Measurements from ENCODE around the gene PLA2G4B.

PLA2G4B gene

DNA sequence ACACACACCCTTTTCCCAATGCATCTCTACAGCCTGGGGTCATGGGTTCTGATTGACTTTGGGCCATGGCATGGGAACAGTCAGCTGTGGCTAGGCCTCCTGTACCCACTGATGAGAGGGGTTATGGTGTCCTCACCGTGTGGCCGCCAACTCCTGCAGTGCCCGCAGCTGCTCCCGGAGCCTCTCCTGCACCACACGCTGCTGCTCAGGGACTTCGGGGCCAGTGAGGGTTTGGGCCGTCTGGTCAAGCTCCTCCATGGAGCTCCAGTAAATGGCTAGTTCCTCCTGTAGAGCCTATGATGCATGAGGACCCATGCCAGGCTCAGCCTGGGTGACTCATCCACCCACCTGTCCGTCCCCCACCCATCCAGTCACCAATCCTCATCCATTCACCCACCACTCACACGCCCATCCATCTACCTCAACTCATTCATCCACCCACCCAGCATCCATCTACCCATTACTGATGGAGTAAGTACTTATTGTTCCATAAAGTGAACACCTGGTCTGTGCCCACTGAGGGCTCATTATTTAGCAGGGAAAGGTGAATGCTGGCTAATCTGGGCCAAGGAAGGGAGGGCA is 33.6 kb downstream of the PLA2G4B start:
- peak; percentile 44 for DNase-seq

DNA sequence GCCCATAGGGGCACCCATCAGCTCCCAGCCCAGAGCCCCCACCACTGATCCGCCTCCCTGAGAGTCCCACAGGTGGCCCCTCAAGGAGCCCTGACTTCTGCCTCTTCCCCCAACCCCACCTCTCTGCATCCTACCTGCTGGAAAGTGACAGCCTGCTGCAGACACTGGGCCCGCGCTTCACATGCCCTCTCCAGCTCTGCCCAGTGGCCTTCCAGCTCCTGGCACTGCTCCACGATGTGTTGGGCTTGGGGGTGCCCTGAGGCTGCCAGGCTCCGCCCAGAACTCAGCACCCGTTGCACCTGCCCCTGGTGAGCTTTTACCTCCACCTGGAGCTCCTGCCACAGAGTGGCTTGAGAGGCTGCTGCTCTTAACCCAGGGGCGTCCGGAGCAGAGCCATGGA is 35.1 kb downstream of the PLA2G4B start:
- peak; percentile 48 for DNase-seq

DNA sequence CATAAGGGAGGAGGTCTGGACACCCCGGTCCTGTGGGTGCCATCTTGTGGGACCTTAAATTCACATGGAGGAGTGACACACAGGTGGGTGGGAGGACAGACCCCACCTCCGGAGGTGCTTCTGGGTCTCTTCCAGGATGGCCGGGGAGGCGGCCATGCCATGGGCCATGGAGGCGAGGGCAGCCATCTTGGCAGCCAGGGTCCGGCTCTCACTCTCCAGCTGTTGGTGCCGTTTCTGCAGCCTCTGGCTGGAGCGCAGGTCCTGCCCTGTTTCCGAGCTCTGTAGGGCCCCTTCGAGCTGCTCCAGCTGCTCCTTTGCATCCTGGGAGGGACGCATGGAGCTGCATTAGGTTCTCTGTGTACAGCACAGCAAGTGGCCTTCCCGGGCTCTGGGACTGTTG is 36.1 kb downstream of the PLA2G4B start:
- no peak for DNase-seq

DNA sequence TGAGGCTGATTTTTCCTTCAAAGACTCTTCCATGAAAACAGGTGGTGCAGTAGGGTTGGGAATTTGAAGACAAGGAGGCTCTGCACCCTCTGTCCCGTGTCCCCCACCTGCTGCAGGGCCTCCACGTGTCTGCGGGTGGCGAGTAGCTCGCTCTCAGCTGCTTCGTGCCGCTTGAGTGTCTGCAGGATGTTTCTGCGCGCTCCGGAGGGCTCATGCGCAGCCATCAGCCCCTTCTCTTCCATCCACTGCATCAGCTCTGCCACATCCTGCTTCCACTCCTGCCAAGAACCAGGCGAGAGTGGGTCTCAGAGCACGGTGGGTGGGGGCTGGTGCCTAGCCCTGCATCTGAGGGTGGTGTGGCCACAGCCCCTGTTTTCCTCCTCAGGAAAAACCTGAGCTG is 37.4 kb downstream of the PLA2G4B start:
- DNase-seq: no peak

GRCh38 chr15:41876689-41877088 is 38.0 kb downstream of the PLA2G4B start:
- peak; percentile 74 for DNase-seq

GRCh38 chr15:41877631-41878354 is 39.1 kb downstream of the PLA2G4B start:
- peak; percentile 19 for DNase-seq

- no peak for DNase-seq
Observed at GRCh38 chr15:41878355-41878699, 39.7 kb downstream of the PLA2G4B start.

DNA sequence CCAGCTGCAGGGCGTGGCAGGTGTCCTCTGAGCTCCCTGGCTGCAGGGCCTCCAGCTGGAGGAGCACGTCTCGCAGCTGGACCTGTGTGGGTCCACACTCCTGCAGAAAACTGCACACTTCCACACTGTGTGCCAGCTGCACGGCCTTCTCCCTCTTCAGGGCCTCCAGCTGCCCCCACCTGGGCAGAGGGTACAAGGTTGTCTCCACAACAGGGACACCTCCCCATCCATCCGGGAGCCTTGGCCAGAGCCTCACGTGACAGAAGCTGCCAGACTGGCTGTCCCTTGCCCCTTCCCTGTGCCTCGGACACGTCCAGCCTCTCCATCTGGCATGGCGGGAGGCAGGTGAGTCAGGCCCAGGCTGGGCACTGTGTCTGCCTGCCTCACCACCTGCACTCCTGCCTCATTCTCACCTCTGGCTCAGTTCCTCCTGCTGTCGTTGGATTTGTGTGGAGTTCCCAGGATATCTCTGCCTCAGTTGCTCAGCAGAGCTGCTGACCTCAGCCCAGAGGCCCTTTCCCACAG is 40.7 kb downstream of the PLA2G4B start:
- DNase-seq: no peak

DNA sequence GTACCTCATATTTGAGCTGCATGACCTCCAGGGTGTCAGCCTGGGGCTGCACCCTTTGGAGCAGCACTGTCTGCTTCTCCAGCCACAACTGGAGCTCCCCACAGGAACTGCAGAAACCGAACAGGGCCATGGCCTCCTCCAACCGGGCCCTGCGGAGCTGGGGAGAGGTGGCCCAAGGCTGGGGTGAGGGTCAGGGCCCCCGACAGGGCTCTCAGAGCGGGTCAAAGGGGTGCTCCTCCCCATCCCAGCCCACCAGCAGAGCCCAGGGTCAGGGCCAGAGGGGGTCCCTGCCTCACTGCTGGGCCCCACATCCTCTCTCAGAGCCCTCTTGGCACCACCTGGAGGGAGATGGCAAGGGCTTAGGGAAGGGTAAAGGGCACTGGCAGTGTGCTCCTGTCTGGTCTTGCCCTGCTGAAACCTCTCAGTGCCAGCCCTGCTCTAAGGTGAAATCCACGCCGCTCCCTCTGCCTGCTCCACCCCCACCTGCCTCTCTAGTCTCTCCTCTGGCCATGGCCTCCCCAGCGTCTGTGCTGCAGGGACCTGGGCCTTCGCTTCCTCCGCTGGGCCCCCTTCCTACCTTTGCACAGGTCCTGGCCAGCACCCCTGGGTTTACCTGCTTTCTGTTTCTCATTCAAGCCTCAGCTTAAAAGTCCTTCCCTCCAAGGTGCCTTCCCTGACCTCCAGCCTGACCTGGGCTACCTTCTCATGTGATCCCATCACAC is 41.7 kb downstream of the PLA2G4B start:
- DNase-seq: no peak

DNA sequence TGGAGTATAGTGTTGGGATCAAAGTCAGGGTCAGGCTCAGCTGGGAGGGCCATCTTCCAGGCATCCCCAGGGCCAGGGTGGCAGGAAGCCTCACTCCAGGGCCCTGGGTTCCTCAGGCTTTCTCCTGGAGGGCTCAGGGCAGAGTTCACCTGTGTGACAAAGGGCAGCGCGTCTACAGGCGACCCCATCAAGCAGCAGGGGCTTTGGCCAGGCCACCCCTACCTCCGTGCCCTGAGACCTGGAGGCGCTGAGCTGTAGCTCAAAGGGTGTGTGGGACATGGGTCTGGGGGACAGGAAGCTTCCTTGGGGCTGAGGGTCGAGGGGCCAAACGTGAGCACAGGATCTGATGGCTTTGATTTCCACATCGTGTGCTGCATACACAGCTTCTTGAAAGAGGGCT is 42.4 kb downstream of the PLA2G4B start:
- no peak for DNase-seq

GRCh38 chr15:41881550-41881919 is 42.9 kb downstream of the PLA2G4B start:
- peak; percentile 8 for DNase-seq

DNA sequence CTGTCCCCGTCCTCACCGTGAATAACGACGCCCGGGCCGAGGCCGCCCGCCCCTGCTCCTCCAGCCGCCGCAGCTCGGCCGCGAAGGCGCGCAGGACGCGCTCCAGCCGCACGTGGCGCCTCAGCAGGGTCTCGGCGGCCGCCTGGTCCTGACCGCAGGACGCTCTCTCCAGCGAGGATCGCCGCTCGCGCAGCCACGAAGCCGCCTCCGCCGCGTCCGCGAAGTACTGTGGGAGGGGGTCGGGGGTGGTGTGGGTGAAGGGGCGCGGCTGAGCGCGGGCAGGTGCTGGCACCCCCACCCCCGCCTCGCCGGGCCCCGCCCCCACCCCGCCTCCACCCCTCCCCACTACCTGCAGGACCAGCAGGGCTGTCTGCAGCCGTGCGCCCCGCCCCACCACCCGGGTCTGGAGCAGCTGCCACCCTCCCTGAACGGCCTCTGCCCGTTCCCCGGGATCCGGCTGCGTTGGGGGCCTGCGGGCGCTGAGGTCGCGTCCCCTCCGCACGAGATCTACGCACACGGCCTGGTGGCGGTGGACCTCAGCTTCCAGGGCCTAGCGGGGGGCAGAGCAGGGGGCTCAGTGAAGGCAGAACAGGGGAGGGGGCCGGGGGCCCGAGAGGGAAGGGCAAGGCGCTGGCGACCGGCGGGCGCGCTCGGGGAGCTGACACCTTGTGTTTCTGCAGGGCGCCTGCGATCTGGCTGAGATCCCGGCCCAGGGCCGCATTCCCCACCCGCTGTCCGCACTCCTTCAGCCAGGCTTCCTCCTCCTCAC is 43.5 kb downstream of the PLA2G4B start:
- DNase-seq: peak; percentile 79

DNA sequence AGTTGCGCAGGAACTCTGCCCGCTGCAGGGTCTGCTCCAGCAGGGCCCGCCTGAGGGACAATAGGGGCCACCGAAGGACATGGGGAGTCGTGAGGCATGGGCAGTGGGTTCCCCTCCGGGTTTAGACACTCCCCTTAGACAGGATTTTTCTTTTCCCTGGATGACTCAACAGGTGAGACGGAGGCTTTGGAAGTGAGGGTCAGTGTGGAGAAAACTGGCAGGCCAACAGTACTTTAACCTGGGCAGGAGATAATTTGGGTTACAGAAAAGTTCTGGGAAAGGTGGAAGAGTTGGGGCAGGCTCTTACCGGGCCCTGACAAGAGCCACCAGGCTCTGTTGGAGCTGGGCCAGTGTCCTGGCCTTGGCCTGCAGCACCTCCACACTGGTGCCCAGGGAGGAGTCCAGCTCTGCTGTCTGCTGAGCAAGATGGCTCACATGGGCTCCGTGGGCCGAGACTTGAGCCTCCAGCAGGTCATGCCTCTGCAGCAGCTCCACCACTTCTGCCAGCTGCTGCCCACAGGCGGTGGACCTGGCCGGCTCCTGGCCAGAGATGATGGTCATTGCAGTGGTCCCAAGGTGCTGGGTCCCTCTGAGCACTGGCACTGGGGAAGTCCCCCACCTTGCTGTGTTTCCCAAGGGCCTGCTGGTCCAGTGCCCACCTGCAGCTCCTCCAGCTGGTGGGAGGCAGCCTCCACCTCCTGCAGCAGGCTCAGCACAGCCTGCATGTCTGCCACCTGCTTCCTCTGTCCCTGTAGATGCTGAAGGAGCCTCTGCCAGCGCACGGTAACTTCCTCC is 44.2 kb downstream of the PLA2G4B start:
- peak; percentile 34 for DNase-seq

GRCh38 chr15:41883484-41883825 is 44.8 kb downstream of the PLA2G4B start:
- no peak for DNase-seq

DNA sequence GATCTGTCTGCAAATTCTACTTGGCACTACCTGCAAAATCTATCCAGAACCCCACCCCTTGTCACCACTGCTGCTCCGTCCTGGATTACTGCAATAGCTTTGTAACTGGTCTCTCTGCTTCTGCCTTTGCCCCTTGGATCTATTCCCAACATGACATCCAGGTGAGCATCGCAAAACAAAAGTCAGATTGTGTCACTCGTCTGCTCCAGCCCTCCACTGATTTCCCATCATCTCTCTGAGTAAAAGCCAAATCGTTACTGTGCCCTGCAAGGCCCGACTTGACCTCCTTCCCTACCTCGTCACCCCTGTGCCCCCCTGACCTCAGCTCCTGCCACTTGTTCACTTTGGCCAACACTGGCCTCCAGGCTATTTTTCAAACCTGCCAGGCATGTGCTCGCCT is 45.8 kb downstream of the PLA2G4B start:
- no peak for DNase-seq

DNA sequence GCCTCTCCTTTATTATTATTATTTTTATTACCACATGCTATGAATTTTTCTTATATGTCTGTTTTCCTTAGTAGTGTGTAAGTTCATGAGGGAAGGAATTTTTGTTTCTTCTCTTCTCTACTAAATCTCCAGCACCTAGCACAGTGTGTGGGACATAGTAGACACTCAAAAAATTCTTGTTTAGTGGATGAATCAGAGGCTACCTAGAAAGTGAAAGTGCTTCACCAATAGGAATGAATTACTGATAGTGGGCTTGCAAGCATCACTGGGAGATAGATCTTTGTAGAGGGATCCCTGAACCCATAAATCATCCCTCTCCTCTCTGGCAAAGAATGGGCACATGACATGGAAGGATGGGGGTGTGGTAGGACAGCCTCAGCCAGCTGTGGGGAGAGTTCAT is 46.7 kb downstream of the PLA2G4B start:
- no peak for DNase-seq

DNA sequence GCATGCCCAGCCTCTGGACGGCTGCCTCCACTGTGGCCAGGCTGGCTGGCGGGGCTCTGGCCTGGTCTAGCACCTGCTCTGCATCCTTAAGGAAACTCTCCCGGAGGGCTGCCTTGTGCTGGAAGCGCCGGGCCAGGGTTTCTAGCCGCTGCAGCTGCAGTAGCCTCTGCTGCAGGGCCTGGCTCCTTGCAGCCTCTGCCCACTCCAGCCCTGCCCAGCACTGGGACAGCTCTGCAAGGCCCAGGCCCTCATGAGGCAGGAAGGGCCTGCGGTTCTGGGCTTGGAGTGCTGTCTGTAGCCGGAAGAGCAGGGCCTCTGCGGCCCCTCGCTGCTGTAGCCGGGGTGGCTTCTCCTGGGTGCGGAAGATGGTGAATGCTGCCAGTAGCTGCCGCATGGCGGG is 47.2 kb downstream of the PLA2G4B start:
- no peak for DNase-seq

DNA sequence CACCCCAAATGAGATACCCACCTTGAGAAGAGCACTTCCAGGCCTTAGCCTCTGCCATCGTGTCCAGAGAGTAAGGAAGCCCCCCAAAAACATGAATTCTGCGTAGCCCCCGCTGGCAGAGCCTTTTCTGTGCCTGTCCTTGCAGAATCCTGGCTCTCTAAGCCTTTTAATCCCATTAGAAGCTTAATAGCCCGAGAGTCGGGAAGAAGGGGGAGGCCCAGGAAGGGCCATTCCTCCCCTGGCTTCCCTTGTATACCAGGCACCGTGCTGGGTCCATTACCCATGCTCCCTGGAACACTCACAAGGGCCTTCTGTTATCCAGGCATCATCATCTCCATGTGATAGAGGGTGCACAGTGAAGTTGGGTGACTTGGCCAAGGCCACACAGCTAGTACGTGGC is 48.1 kb downstream of the PLA2G4B start:
- no peak for DNase-seq

DNA sequence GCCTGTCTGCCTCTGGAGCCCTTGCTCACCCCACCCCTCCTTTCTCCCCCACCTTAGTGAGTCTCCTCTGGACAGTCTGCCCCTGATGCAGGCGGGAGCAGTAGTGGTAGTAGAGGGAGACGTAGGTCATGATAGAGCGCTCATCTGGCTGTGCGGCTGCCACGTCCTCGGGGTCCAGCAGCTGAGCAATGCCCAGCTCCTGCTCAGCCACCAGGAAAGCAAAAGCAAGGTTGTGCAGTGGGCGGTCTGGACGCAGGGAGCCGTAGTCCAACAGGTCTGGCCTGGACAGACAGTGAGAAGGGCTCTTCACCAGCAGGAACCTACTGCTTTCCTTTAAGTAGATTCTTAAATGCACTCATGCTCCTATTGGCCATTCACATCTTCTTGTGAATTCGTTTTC is 48.5 kb downstream of the PLA2G4B start:
- DNase-seq: no peak

DNA sequence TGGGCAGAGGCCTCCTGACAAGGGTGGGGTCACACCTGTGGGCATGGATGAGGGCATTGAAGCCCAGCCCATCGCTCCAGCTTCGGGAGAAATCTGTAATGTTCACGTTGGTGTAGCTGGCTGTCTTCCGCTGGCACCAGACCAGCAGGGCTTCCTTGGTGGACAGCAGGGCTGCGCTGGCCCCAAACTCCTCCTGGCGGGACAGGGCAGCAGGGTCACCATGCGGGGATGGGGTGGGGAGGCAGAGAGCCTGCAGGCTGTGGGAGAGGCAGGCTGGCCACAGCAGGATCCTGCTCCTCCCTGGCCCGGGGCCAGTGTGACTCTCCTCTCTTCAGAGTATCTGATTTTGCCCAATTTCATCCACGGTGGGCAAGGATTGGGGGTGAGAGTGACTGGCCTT is 49.2 kb downstream of the PLA2G4B start:
- no peak for DNase-seq

- DNase-seq: no peak
Observed at GRCh38 chr15:41888662-41889253, 50.1 kb downstream of the PLA2G4B start.

DNA sequence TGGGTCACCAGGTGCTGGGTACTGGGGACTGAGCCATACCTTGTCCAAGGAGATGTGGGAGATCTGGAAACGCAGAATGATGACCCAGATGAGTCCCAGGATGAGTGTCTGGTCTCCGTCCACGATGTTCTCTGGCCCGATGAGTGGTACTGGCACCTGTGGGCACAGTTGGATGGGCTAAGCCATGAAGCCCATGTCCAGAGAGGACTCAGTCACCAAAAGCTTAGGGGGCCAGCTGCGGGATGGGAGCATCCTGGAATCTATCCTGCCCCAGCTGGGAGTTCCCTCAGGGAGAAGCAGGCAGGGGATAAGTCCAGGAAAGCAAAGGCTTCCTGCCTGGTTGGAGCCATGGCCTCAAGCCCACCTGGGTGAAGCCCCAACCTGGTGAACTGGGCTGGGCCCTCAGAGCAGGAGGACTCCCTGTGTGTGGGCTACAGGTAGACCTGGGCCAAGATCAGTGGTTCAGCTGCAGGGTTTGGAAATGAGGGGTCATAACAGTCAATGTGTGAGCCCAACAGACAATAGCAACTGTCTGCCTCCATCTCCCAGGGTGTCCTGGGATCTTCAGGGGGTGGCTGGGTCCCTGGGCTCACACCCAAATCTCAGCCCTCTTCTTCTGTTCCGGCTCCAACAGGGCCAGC is 51.5 kb downstream of the PLA2G4B start:
- DNase-seq: no peak
